Omental fat pad (tissue), 4 donors: ENCODE data around the gene C16orf54. TPM values are rescaled to one million over a fixed set of nuclear protein-coding genes. Genes with fewer than 3 reads are reported as not detected.
"Not testable (repeated sequence)": the region's sequence is repeated elsewhere in the genome, so short reads cannot be mapped to it uniquely, and the experiment has no call there.

Experiments
- ATAC-seq: fragments of 150-250 bp; one replicate; pipeline ENCODE4 v1.9.1; 2016; ENCODE audit warnings: mild to moderate bottlenecking, moderate library complexity; ENCODE audit not compliant: low FRiP score
- DNase-seq: peaks from one replicate; pipeline ENCODE4 v3.0.0-alpha.2; 2019; ENCODE audit warnings: low spot score
- CTCF ChIP-seq, 3 donors: fragments of 450-650 bp; IDR thresholded peaks; one replicate each; pipeline ENCODE4 v1.5.1; 2016 to 2017; ENCODE audit warnings: antibody characterized with exemption in 3 of 3, mild to moderate bottlenecking in 3 of 3, moderate library complexity in 2 of 3
- total RNA-seq, 4 donors: library from RNA; depleted of rRNA; stranded (reverse); fragments of >200 nt; gene quantifications; one replicate each; pipeline ENCODE4 v1.1.0, GENCODE V29; 2016

Gene C16orf54
- total RNA-seq, 4 donors from 2014 or later, result 1.6 to 14.2 (median 4.8) TPM

- no peak for TF ChIP-seq CTCF (IDR thresholded peaks at IDR 0.05)
- no peak for DNase-seq
These were observed 44.0 kb upstream of the C16orf54 start for GRCh38 chr16:29789775-29790182.

GRCh38 chr16:29787155-29787554 lies 41.4 kb upstream of the C16orf54 start:
- DNase-seq, ATAC-seq: not testable (repeated sequence)

More at GRCh38 chr16:29789775-29790182, 44.0 kb upstream of the C16orf54 start:
- no peak for ATAC-seq

- DNase-seq (peak; percentile 49), ATAC-seq (peak; percentile 75)
- peak in 1 of 3 donors; percentile 34 for TF ChIP-seq CTCF (IDR thresholded peaks at IDR 0.05)
These were observed 39.2 kb upstream of the C16orf54 start for GRCh38 chr16:29784901-29785500.

GRCh38 chr16:29784157-29784556 lies 38.4 kb upstream of the C16orf54 start:
- DNase-seq (no peak), ATAC-seq (no peak)
- no peak for TF ChIP-seq CTCF (IDR thresholded peaks at IDR 0.05)

GRCh38 chr16:29783094-29783953 lies 37.5 kb upstream of the C16orf54 start:
- not testable (repeated sequence) for ATAC-seq, DNase-seq

- no peak for TF ChIP-seq CTCF (IDR thresholded peaks at IDR 0.05)
- no peak for ATAC-seq
- no peak for DNase-seq
These were observed 33.7 kb upstream of the C16orf54 start for GRCh38 chr16:29779474-29779873.

GRCh38 chr16:29777576-29778350 lies 32.0 kb upstream of the C16orf54 start, which contains the start of gene ZG16:
Gene ZG16, plus strand, starts transcription at chr16:29778256. Its CDS starts 1,011 bp downstream, at chr16:29779267.
- ATAC-seq, result no peak
- no peak for DNase-seq
- no peak for TF ChIP-seq CTCF (IDR thresholded peaks at IDR 0.05)
